ENCODE results near the gene RASL10B. TPM values are rescaled to one million over a fixed set of nuclear protein-coding genes. Genes with fewer than 3 reads are reported as not detected.
A peak's percentile ranks its signal among the peaks of the same experiment; 100 is the strongest.

RASL10B gene
- total RNA-seq, 2 experiments from 2014 or later = 2.5 to 2.6 TPM

GRCh38 chr17:35729405-35729833 lies 2.0 kb upstream of the RASL10B start:
- Mint-ChIP-seq H3K4me1 (peaks cover 12% of the 10 kb centered on the region), H3K27ac (no peak overlapping the region), H3K27me3 (no peaks in the 10 kb centered on the region), H3K9me3 (no peaks in the 10 kb centered on the region), H3K4me3 (no peak overlapping the region), H3K36me3 (peaks cover 12% of the 10 kb centered on the region)
- DNase-seq = no peak

- Mint-ChIP-seq H3K27ac (no peak overlapping the region), H3K36me3 (peaks cover 8% of the 10 kb centered on the region), H3K4me1 (peaks cover 12% of the 10 kb centered on the region), H3K4me3 (peak overlapping the region; percentile 77), H3K27me3 (no peaks in the 10 kb centered on the region), H3K9me3 (no peaks in the 10 kb centered on the region)
- no peak for DNase-seq
Measured at GRCh38 chr17:35730400-35731005, 936 bp upstream of the RASL10B start.

GRCh38 chr17:35731917-35732805 lies 722 bp downstream of the RASL10B start:
- H3K4me1 Mint-ChIP-seq = peaks cover 12% of the 10 kb centered on the region
- peaks cover 8% of the 10 kb centered on the region for H3K36me3 Mint-ChIP-seq
- no peak overlapping the region for H3K27ac Mint-ChIP-seq
- no peak for DNase-seq
- H3K9me3 Mint-ChIP-seq = no peaks in the 10 kb centered on the region
- peak overlapping the region; percentile 66 for H3K4me3 Mint-ChIP-seq
- no peaks in the 10 kb centered on the region for H3K27me3 Mint-ChIP-seq

- no peak overlapping the region for H3K27ac Mint-ChIP-seq
- H3K27me3 Mint-ChIP-seq = no peaks in the 10 kb centered on the region
- no peaks in the 10 kb centered on the region for H3K9me3 Mint-ChIP-seq
- DNase-seq = no peak
- H3K4me1 Mint-ChIP-seq = peaks cover 12% of the 10 kb centered on the region
- peak overlapping the region; percentile 66 for H3K4me3 Mint-ChIP-seq
- H3K36me3 Mint-ChIP-seq = peaks cover 8% of the 10 kb centered on the region
Measured at GRCh38 chr17:35732806-35733136, 1.3 kb downstream of the RASL10B start.

DNA sequence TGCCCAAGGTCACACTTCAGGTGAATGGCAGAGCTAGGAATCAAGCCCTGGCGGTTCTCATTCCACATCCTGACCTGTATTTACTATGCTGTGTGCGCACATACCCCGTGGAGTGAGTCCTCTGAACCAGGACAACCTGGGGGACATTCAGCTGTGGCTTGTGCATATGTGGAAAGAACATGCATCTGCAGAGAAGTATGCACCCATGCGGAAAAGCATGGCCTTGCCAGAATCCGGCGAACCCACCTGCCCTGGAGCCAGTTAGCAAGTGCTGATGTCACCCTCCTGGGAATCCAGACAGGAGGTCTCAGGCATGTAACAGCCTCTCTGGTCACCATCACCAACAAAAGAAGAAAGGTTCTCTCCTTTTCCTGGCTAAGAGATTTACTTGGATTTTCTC lies 1.9 kb downstream of the RASL10B start:
- H3K4me3 Mint-ChIP-seq = no peak overlapping the region
- no peaks in the 10 kb centered on the region for H3K9me3 Mint-ChIP-seq
- peaks cover 12% of the 10 kb centered on the region for H3K4me1 Mint-ChIP-seq
- peaks cover 8% of the 10 kb centered on the region for H3K36me3 Mint-ChIP-seq
- H3K27me3 Mint-ChIP-seq = no peaks in the 10 kb centered on the region
- DNase-seq = no peak
- no peak overlapping the region for H3K27ac Mint-ChIP-seq

DNA sequence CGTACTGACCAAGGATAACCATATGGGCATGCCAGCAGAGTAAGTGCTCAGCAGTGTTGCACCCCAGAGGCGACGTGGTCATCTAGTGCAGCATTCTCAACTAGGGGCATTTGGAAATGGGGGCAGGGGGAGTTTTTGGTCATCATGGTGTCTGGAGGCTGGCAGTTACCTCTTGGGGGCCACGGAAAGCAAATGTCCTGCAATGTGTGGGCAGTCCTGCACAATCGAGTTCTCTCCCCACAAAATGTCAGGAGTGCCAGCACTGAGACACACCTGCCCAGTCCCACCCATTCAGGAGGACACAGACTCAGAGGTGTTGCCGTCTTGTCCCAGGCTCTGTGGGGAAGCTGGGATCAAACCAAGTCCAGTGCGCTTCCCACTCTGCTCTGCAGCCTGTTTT lies 3.0 kb downstream of the RASL10B start:
- H3K4me1 Mint-ChIP-seq = peaks cover 10% of the 10 kb centered on the region
- H3K4me3 Mint-ChIP-seq = no peak overlapping the region
- H3K36me3 Mint-ChIP-seq = peaks cover 8% of the 10 kb centered on the region
- no peak overlapping the region for H3K27ac Mint-ChIP-seq
- H3K27me3 Mint-ChIP-seq = no peaks in the 10 kb centered on the region
- no peaks in the 10 kb centered on the region for H3K9me3 Mint-ChIP-seq
- DNase-seq = no peak

DNA sequence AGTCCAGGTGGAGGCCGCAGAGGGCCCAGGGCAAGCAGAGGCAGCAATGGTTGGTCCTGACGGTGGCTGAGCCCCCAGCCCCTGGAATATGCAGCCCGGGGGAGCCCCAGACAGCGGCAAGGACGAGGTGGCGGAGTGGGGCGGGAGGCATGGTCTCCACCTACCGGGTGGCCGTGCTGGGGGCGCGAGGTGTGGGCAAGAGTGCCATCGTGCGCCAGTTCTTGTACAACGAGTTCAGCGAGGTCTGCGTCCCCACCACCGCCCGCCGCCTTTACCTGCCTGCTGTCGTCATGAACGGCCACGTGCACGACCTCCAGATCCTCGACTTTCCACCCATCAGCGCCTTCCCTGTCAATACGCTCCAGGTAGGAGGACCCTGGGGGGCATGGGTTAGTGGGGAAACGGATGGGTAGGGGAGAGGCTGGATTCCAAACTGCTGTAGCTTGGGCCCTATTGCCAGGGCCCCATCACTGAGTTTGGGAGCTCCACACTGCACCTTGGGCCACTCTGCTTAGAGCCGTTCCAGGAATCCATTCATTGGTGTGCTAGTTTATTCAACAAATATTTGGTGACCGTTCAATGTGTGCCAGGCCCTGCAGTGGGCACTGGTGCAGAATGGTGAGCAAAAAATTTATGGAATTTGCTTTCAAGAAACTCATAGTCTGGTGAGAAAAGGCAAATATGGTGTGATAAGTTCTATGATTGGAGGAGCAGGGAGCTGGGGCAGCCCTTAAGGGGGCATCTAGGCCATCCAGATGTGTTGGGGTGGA lies 3.8 kb downstream of the RASL10B start:
- Mint-ChIP-seq H3K4me1 (peaks cover 10% of the 10 kb centered on the region), H3K27me3 (peaks cover 8% of the 10 kb centered on the region)

DNA sequence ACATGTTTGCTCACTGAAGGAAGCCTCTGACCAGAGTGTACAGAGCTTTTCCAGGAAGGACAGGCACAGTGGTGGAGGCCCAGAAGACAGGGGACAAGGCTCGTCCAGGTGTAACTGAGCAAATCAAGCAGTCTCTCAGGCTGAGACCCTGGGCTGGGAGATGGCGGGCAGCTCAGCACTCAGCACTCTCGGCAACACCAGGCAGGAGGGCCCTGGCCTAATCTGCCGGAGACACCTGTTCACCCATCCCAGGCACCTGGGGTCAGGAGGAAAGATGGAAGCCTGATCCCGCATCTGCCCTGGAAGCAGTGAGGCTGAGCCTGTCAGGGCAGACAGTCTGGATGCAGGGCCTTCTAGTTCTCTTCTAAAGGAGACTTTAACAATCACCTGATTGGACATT lies 4.8 kb downstream of the RASL10B start:
- DNase-seq = no peak
- Mint-ChIP-seq H3K36me3 (no peaks in the 10 kb centered on the region), H3K4me3 (no peak overlapping the region), H3K4me1 (no peaks in the 10 kb centered on the region), H3K27me3 (peaks cover 13% of the 10 kb centered on the region), H3K27ac (no peak overlapping the region), H3K9me3 (no peaks in the 10 kb centered on the region)

More for the DNA sequence above, 3.8 kb downstream of the RASL10B start:
- H3K4me3 Mint-ChIP-seq = no peak overlapping the region
- H3K27ac Mint-ChIP-seq = peak overlapping the region; percentile 2
- DNase-seq = no peak
- no peaks in the 10 kb centered on the region for H3K9me3 Mint-ChIP-seq
- H3K36me3 Mint-ChIP-seq = peaks cover 8% of the 10 kb centered on the region

GRCh38 chr17:35738519-35739133 lies 7.2 kb downstream of the RASL10B start:
- DNase-seq = no peak
- Mint-ChIP-seq H3K4me1 (peaks cover 5% of the 10 kb centered on the region), H3K36me3 (no peaks in the 10 kb centered on the region), H3K4me3 (no peak overlapping the region), H3K27me3 (peaks cover 34% of the 10 kb centered on the region), H3K27ac (no peak overlapping the region), H3K9me3 (no peaks in the 10 kb centered on the region)

- Mint-ChIP-seq H3K27me3 (peaks cover 38% of the 10 kb centered on the region), H3K4me3 (no peak overlapping the region), H3K36me3 (no peaks in the 10 kb centered on the region), H3K4me1 (peaks cover 5% of the 10 kb centered on the region), H3K27ac (no peak overlapping the region), H3K9me3 (no peaks in the 10 kb centered on the region)
- DNase-seq = no peak
Measured at GRCh38 chr17:35740216-35740615, 8.8 kb downstream of the RASL10B start.

DNA sequence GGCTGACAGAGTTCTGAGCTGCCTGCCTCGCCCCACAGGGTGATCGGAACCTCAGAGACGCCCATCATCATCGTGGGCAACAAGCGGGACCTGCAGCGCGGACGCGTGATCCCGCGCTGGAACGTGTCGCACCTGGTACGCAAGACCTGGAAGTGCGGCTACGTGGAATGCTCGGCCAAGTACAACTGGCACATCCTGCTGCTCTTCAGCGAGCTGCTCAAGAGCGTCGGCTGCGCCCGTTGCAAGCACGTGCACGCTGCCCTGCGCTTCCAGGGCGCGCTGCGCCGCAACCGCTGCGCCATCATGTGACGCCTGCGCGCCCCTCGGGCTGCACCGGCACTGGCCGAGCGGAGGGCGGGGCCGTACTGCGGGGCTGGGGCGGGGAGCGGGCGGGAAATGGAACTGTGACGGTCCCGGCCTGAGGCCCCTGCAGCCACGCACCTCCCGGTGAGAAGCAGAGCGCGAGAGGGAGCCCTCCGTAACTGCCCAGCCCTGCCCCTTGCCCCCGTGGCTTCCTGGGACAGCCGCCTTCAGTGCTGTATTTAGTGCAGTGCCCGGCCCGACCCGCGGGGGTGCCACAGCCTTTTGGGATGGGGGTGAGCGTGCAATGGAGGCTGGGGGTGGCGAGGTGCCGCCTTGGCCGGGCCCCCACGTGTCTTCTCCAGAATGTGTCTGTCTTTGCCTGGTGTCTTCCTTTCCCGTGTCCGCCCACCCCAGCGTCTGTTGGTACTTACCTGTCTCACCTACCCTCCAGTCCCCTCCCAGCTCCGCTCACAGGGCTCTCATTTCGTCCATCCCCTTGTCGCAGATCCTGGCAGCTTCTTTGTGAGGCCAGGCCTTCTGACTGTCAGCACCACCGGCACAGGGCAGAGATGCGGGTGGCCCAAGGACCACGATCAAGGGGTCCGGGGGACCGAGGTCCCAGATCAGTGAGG lies 9.8 kb downstream of the RASL10B start:
- no peaks in the 10 kb centered on the region for H3K36me3 Mint-ChIP-seq
- H3K27ac Mint-ChIP-seq = no peak overlapping the region
- H3K9me3 Mint-ChIP-seq = no peaks in the 10 kb centered on the region
- peaks cover 38% of the 10 kb centered on the region for H3K27me3 Mint-ChIP-seq
- peaks cover 5% of the 10 kb centered on the region for H3K4me1 Mint-ChIP-seq
- peak overlapping the region; percentile 50 for H3K4me3 Mint-ChIP-seq
- peak; percentile 54 for DNase-seq

GRCh38 chr17:35742496-35742895 lies 11.1 kb downstream of the RASL10B start:
- Mint-ChIP-seq H3K4me3 (no peak overlapping the region), H3K27ac (no peak overlapping the region)

DNA sequence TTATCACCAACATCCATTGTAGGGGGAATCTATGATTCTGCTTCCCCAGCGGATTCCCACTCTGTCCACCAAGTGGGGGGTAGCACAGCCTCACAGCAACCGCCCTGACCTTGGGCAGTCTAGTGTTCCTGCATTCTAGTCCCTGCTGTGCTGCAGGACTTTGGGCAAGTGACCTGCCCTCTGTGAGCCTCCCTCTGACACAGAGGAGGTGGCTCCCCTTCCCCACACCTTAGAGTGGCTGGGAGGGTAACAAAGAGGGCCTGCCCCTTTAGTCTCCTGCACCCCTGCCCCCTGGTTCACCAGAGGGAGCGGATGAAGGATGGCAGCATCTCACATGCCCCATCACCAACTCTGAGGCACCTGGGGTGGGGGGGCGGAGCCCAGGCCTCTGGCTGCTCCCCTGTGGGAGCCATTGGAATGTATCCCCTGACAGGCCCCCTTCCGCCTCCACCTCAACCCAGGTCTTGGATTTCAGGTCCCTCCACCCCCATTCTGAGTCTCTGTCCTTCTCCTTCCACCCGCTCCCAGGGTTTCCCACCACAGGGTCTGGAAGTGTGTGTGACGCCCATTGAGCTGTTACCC lies 11.5 kb downstream of the RASL10B start:
- H3K27me3 Mint-ChIP-seq = peaks cover 38% of the 10 kb centered on the region
- H3K9me3 Mint-ChIP-seq = no peaks in the 10 kb centered on the region
- no peak overlapping the region for H3K4me3 Mint-ChIP-seq
- no peak for DNase-seq
- H3K4me1 Mint-ChIP-seq = peaks cover 12% of the 10 kb centered on the region
- no peak overlapping the region for H3K27ac Mint-ChIP-seq
- no peaks in the 10 kb centered on the region for H3K36me3 Mint-ChIP-seq

More at GRCh38 chr17:35742496-35742895, 11.1 kb downstream of the RASL10B start:
- Mint-ChIP-seq H3K27me3 (peaks cover 38% of the 10 kb centered on the region), H3K4me1 (peaks cover 7% of the 10 kb centered on the region), H3K36me3 (no peaks in the 10 kb centered on the region), H3K9me3 (no peaks in the 10 kb centered on the region)
- DNase-seq = no peak
